H9 (cell line): ENCODE results near the gene EHBP1. TPM values are rescaled to one million over a fixed set of nuclear protein-coding genes. Genes with fewer than 3 reads are reported as not detected.

Source experiments
- DNase-seq: peaks from one replicate; pipeline ENCODE4 v3.0.0-alpha.2; 2017
- H2AFZ ChIP-seq: one replicate; pipeline ENCODE4 v1.6.1; 2013; ENCODE audit warnings: mild to moderate bottlenecking, low read length, control low read depth, moderate library complexity
- H2AK5ac ChIP-seq: 2 replicates; pipeline ENCODE4 v1.6.1; 2013; ENCODE audit warnings: low read length, control low read depth, mixed read lengths; ENCODE audit not compliant: insufficient read length
- H2BK120ac ChIP-seq: one replicate; pipeline ENCODE4 v1.6.1; 2013; ENCODE audit warnings: low read depth, mild to moderate bottlenecking, low read length, control low read depth, inconsistent platforms; ENCODE audit not compliant: poor library complexity, severe bottlenecking
- H2BK12ac ChIP-seq: 2 replicates; pipeline ENCODE4 v1.6.1; 2013; ENCODE audit warnings: low read length, control low read depth, mixed read lengths, low read depth; ENCODE audit not compliant: insufficient read length
- H2BK15ac ChIP-seq: 2 replicates; pipeline ENCODE4 v1.6.1; 2013; ENCODE audit warnings: low read depth, low read length, control low read depth
- H2BK20ac ChIP-seq: one replicate; pipeline ENCODE4 v1.6.1; 2013; ENCODE audit warnings: low read depth, mild to moderate bottlenecking, low read length, control low read depth, inconsistent platforms; ENCODE audit not compliant: poor library complexity, severe bottlenecking
- H2BK5ac ChIP-seq: 2 replicates; pipeline ENCODE4 v1.6.1; 2013; ENCODE audit warnings: low read length, control low read depth, mixed read lengths; ENCODE audit not compliant: insufficient read length
- H3K14ac ChIP-seq: 2 replicates; pipeline ENCODE4 v1.6.1; 2013; ENCODE audit warnings: low read length, control low read depth; ENCODE audit not compliant: insufficient read depth
- H3K18ac ChIP-seq: 2 replicates; pipeline ENCODE4 v1.6.1; 2013; ENCODE audit warnings: low read depth, mild to moderate bottlenecking, mixed read lengths, low read length, control low read depth; ENCODE audit not compliant: insufficient read length
- H3K23ac ChIP-seq: 2 replicates; pipeline ENCODE4 v1.6.1; 2013; ENCODE audit warnings: low read length, control low read depth, mixed read lengths, low read depth; ENCODE audit not compliant: insufficient read length
- H3K23me2 ChIP-seq: 2 replicates; pipeline ENCODE4 v1.6.1; 2013; ENCODE audit warnings: low read depth, mild to moderate bottlenecking, mixed read lengths, low read length, control low read depth; ENCODE audit not compliant: insufficient read length, poor library complexity, severe bottlenecking
- H3K27ac ChIP-seq: 2 replicates; pipeline ENCODE4 v1.5.1; 2013; ENCODE audit warnings: low read length, control low read depth, mixed read lengths, low read depth; ENCODE audit not compliant: insufficient read length
- H3K27me3 ChIP-seq: 2 replicates; pipeline ENCODE4 v1.6.1; 2013; ENCODE audit warnings: low read length, control low read depth, inconsistent platforms; ENCODE audit not compliant: insufficient read depth
- H3K4ac ChIP-seq: 2 replicates; pipeline ENCODE4 v1.6.1; 2013; ENCODE audit warnings: low read depth, mild to moderate bottlenecking, control low read depth, inconsistent platforms, low read length, moderate library complexity
- H3K4me1 ChIP-seq: 2 replicates; pipeline ENCODE4 v1.6.1; 2013; ENCODE audit warnings: low read length, control low read depth, inconsistent platforms; ENCODE audit not compliant: insufficient read depth
- H3K4me2 ChIP-seq: 2 replicates; pipeline ENCODE4 v1.6.1; 2013; ENCODE audit warnings: low read length, control low read depth, mixed read lengths; ENCODE audit not compliant: insufficient read length, insufficient read depth
- H3K56ac ChIP-seq: 2 replicates; pipeline ENCODE4 v1.6.1; 2013; ENCODE audit warnings: low read depth, mild to moderate bottlenecking, mixed read lengths, low read length, control low read depth; ENCODE audit not compliant: insufficient read length
- H3K79me1 ChIP-seq: 2 replicates; pipeline ENCODE4 v1.6.1; 2013; ENCODE audit warnings: low read depth, mild to moderate bottlenecking, moderate library complexity, low read length, control low read depth, inconsistent platforms; ENCODE audit not compliant: insufficient read depth, poor library complexity, severe bottlenecking
- H3K79me2 ChIP-seq: 2 replicates; pipeline ENCODE4 v1.6.1; 2013; ENCODE audit warnings: low read length, control low read depth, inconsistent platforms; ENCODE audit not compliant: insufficient read depth
- H3K9ac ChIP-seq: 2 replicates; pipeline ENCODE4 v1.6.1; 2013; ENCODE audit warnings: low read length, control low read depth, mixed read lengths; ENCODE audit not compliant: insufficient read length; ENCODE audit errors: extremely low read depth
- H3K9me3 ChIP-seq: one replicate; pipeline ENCODE4 v1.6.1; 2013; ENCODE audit warnings: low read depth, low read length, inconsistent platforms; ENCODE audit not compliant: control insufficient read depth
- H3T11ph ChIP-seq: one replicate; pipeline ENCODE4 v1.6.1; 2013; ENCODE audit warnings: mild to moderate bottlenecking, low read length, control low read depth, inconsistent platforms
- H4K20me1 ChIP-seq: one replicate; pipeline ENCODE4 v1.6.1; 2013; ENCODE audit not compliant: control insufficient read depth, insufficient read length, insufficient read depth
- H4K5ac ChIP-seq: 2 replicates; pipeline ENCODE4 v1.6.1; 2013; ENCODE audit warnings: low read depth, mild to moderate bottlenecking, mixed read lengths, low read length, control low read depth; ENCODE audit not compliant: insufficient read length
- H4K8ac ChIP-seq: replicated peaks from 2 replicates; pipeline ENCODE4 v1.6.1; 2013; ENCODE audit warnings: low read length, control low read depth, mixed read lengths, low read depth; ENCODE audit not compliant: insufficient read length
- H4K91ac ChIP-seq: 2 replicates; pipeline ENCODE4 v1.6.1; 2013; ENCODE audit warnings: low read depth, mild to moderate bottlenecking, moderate library complexity, mixed read lengths, low read length, control low read depth; ENCODE audit not compliant: insufficient read length
- H3K27ac Mint-ChIP-seq, 3 experiments: 2 replicates in 2 of 3; 3 replicates in 1 of 3; pipeline ENCODE4 v1.8.0; 2020 to 2021; ENCODE audit warnings: mixed read lengths in 3 of 3, mild to moderate bottlenecking in 1 of 3, moderate library complexity in 1 of 3
- H3K27me3 Mint-ChIP-seq: 2 replicates; pipeline ENCODE4 v1.8.0; 2021; ENCODE audit warnings: low read depth, mild to moderate bottlenecking, moderate library complexity, mixed read lengths
- H3K36me3 Mint-ChIP-seq, 3 experiments: 2 replicates in 2 of 3; 3 replicates in 1 of 3; pipeline ENCODE4 v1.8.0; 2020 to 2021; ENCODE audit warnings: low read depth in 3 of 3, mixed read lengths in 3 of 3; ENCODE audit not compliant: insufficient read depth in 1 of 3
- H3K4me1 Mint-ChIP-seq, 2 experiments: 2 replicates each; pipeline ENCODE4 v1.8.0; 2020; ENCODE audit warnings: mixed read lengths in 2 of 2
- H3K4me3 Mint-ChIP-seq, 2 experiments: 2 replicates in 1 of 2; 3 replicates in 1 of 2; pipeline ENCODE4 v1.8.0; 2020 to 2021; ENCODE audit warnings: mild to moderate bottlenecking in 2 of 2, mixed read lengths in 2 of 2, moderate library complexity in 1 of 2
- H3K9me3 Mint-ChIP-seq, 2 experiments: 2 replicates in 1 of 2; 3 replicates in 1 of 2; pipeline ENCODE4 v1.8.0; 2020; ENCODE audit warnings: mild to moderate bottlenecking in 2 of 2, mixed read lengths in 2 of 2, moderate library complexity in 1 of 2
- CTCF ChIP-seq: fragments of 200-600 bp; sonication (generic); conservative IDR thresholded peaks from 3 replicates; pipeline ENCODE4 v1.8.0; 2021; ENCODE audit warnings: antibody characterized with exemption, mild to moderate bottlenecking
- WGBS: extraction: QIAGEN DNeasy Blood & Tissue Kit; methylation state at CpG from one replicate; pipeline ENCODE4 v1.1.7; 2013; ENCODE audit warnings: missing lambda C conversion rate, low lambda C conversion rate, mixed read lengths; ENCODE audit not compliant: insufficient read length; ENCODE audit errors: extremely low coverage; 5-methylcytosine and 5-hydroxymethylcytosine counted together
- total RNA-seq: library from RNA; stranded (reverse); gene quantifications from 2 replicates; pipeline ENCODE4 v1.2.1, GENCODE V29; 2021

The EHBP1 gene
- total RNA-seq, 1 experiment from 2014 or later: 35.6 TPM

GRCh38 chr2:62881162-62881795, 175.8 kb downstream of the EHBP1 start:
- Histone ChIP-seq H3K4me1 (no peaks in the 10 kb centered on the region), H2BK20ac (no peak overlapping the region), H2AK5ac (no peak overlapping the region), H2BK12ac (no peak overlapping the region), H3K23ac (no peak overlapping the region), H2AFZ (no peak overlapping the region), H3K23me2 (no peaks in the 10 kb centered on the region), H3K9ac (no peak overlapping the region), H4K20me1 (no peaks in the 10 kb centered on the region), H3K18ac (no peak overlapping the region), H3K9me3 (no peaks in the 10 kb centered on the region), H3T11ph (no peak overlapping the region), H4K5ac (no peak overlapping the region), H3K27me3 (no peaks in the 10 kb centered on the region), H3K4me2 (no peak overlapping the region), H3K14ac (no peak overlapping the region), H3K4ac (no peak overlapping the region), H2BK5ac (no peak overlapping the region), H4K91ac (no peak overlapping the region), H3K79me2 (no peaks in the 10 kb centered on the region), H3K56ac (no peak overlapping the region), H2BK15ac (no peak overlapping the region), H3K79me1 (no peaks in the 10 kb centered on the region), H4K8ac (no peak overlapping the region), H2BK120ac (no peak overlapping the region), H3K27ac (no peak overlapping the region)
- Mint-ChIP-seq H3K9me3 (peaks cover 9 to 18% of the 10 kb centered on the region in 2 experiments; a peak in 4 of 5 replicates), H3K27ac (no peak overlapping the region), H3K4me1 (no peaks in the 10 kb centered on the region), H3K36me3 (peaks cover 36 to 42% (median 42%) of the 10 kb centered on the region in 3 experiments), H3K27me3 (no peaks in the 10 kb centered on the region), H3K4me3 (no peak overlapping the region)
- WGBS: no CpG with 5 or more reads among the region's 4 CpGs
- no peak for DNase-seq
- no peak for TF ChIP-seq CTCF
